Measurements from ENCODE around the gene UNC13A.
"Not testable (repeated sequence)": the region's sequence is repeated elsewhere in the genome, so short reads cannot be mapped to it uniquely, and the experiment has no call there.

The UNC13A gene

GRCh38 chr19:17565611-17566010 is 122.5 kb downstream of the UNC13A start:
- ATAC-seq (no peak), DNase-seq (no peak)

- ATAC-seq (no peak), DNase-seq (no peak)
Measured at GRCh38 chr19:17564781-17565180, 123.4 kb downstream of the UNC13A start.

GRCh38 chr19:17562561-17562960 is 125.6 kb downstream of the UNC13A start:
- DNase-seq: no peak

GRCh38 chr19:17562097-17562496 is 126.1 kb downstream of the UNC13A start:
- no peak for DNase-seq
- no peak for ATAC-seq

More at GRCh38 chr19:17562561-17562960, 125.6 kb downstream of the UNC13A start:
- ATAC-seq: no peak

GRCh38 chr19:17560205-17560595 is 128.0 kb downstream of the UNC13A start:
- no peak for DNase-seq
- ATAC-seq: no peak

DNA sequence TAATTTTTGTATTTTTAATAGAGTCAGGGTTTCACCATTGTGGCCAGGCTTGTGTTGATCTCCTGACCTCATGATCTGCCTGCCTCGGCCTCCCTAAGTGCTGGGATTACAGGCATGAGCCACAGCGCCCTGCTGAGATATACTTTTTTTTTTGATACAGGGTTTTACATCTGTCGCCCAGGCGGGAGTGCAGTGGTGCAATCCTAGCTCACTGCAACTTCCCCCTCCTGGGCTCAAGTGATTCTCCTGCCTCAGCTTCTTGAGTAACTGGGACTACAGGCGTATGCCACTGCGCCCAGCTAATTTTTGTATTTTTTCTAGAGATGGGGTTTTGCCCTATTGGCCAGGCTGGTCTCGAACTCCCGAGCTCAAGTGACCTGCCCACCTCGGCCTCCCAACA is 130.7 kb downstream of the UNC13A start:
- no peak for ATAC-seq
- no peak for DNase-seq

DNA sequence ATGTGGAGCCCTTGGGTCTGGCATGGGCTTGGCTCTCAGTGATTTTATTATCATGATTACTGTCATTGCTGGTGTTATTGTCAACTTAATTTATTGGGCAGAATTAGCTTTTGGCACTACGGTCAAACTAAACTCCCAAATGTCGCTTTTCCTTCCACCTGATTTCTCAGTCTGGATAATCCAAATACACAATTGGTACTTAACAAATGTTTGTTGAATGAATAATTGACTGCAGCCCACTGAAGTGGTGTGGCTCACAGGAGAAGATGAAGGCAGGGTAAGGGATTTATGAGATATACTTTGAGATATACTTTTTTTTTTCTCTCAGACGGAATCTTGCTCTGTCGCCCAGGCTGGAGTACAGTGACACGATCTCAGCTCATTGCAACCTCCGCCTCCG is 131.2 kb downstream of the UNC13A start:
- DNase-seq (no peak), ATAC-seq (no peak)

GRCh38 chr19:17555929-17556813 is 132.0 kb downstream of the UNC13A start:
- ATAC-seq: peak; percentile 25
- peak; percentile 52 for DNase-seq

DNA sequence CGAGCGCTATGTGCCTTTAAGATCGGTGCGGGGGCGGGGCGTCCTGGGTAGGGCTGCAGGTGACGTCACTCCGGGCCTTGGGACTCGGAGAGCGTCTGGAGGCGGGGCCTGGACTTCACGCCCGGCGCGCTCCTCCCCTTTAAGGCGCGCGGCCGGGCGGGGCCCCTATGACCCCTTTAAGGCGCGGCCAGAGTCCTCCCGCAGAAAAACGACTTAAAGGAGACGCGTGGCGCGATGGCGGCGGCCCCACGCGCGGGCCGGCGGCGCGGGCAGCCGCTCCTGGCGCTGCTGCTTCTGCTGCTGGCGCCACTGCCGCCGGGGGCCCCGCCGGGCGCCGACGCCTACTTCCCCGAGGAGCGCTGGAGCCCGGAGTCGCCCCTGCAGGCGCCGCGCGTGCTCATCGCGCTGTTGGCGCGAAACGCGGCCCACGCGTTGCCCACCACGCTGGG is 132.7 kb downstream of the UNC13A start, which contains the start of gene COLGALT1:
TSS of gene COLGALT1 (plus strand) at position 170 of the 449 bp plus-strand sequence. CDS start at position 235, 65 bp downstream.
- DNase-seq: peak; percentile 100
- peak; percentile 96 for ATAC-seq

DNA sequence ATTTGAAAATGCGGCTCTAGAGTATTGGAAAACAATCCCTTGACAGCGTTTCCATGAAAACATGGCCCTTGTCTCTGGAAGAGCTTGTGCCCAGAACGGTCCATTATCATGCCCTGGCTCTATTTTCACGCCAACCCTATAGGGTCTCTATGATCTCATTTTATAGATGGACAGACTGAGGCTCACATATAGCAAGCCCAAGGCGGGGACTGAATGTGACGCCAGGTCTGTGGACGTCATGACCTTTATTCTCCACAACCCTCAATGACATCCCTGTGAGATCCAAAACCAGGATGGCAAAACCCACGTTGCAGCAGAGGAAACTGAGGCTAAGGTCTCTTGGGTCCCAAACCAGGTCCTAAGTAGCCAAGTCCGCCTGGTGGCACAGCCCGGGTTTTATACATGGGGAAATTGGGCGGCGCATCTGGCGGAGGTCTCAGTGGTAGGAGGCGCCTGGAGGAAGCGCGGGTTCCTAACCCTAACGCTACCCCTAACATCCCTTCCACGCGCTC is 133.1 kb downstream of the UNC13A start:
- ATAC-seq (peak; percentile 5), DNase-seq (no peak)

- ATAC-seq (no peak), DNase-seq (no peak)
Measured at GRCh38 chr19:17553256-17553655, 134.9 kb downstream of the UNC13A start.

GRCh38 chr19:17552735-17553134 is 135.4 kb downstream of the UNC13A start:
- not testable (repeated sequence) for DNase-seq, ATAC-seq
